ENCODE results near the gene PPARG.
"Not testable (repeated sequence)": the region's sequence is repeated elsewhere in the genome, so short reads cannot be mapped to it uniquely, and the experiment has no call there.

PPARG gene

GRCh38 chr3:12279591-12280326, 9.1 kb upstream of the PPARG start:
- no peak for DNase-seq (ENCODE audit: low spot score)

GRCh38 chr3:12280357-12280806, 8.5 kb upstream of the PPARG start:
- no peak for DNase-seq (ENCODE audit: low spot score)

- no peak for DNase-seq (ENCODE audit: low spot score)
These were observed 4.3 kb upstream of the PPARG start for GRCh38 chr3:12284591-12284990.

GRCh38 chr3:12285003-12285555, 3.8 kb upstream of the PPARG start:
- DNase-seq (ENCODE audit: low spot score) = no peak

GRCh38 chr3:12285779-12286178, 3.1 kb upstream of the PPARG start:
- not testable (repeated sequence) for DNase-seq (ENCODE audit: low spot score)

- DNase-seq (ENCODE audit: low spot score) = no peak
These were observed 2.4 kb upstream of the PPARG start for GRCh38 chr3:12286504-12286903.

GRCh38 chr3:12286927-12287726, 1.7 kb upstream of the PPARG start:
- no peak for DNase-seq (ENCODE audit: low spot score)

- no peak for DNase-seq (ENCODE audit: low spot score)
These were observed 1.1 kb upstream of the PPARG start for GRCh38 chr3:12287727-12288181.

GRCh38 chr3:12289524-12289923, 654 bp downstream of the PPARG start:
- DNase-seq (ENCODE audit: low spot score) = no peak

GRCh38 chr3:12292770-12293169, 3.9 kb downstream of the PPARG start:
- no peak for DNase-seq (ENCODE audit: low spot score)

GRCh38 chr3:12294885-12295580, 6.2 kb downstream of the PPARG start:
- DNase-seq (ENCODE audit: low spot score) = no peak

- no peak for DNase-seq (ENCODE audit: low spot score)
These were observed 7.6 kb downstream of the PPARG start for GRCh38 chr3:12296511-12296910.

- DNase-seq (ENCODE audit: low spot score) = no peak
These were observed 10.2 kb downstream of the PPARG start for GRCh38 chr3:12299026-12299425.

GRCh38 chr3:12300137-12300536, 11.3 kb downstream of the PPARG start:
- DNase-seq (ENCODE audit: low spot score) = no peak

GRCh38 chr3:12301031-12301430, 12.2 kb downstream of the PPARG start:
- no peak for DNase-seq (ENCODE audit: low spot score)

GRCh38 chr3:12301513-12301912, 12.6 kb downstream of the PPARG start:
- no peak for DNase-seq (ENCODE audit: low spot score)

GRCh38 chr3:12302564-12302963, 13.7 kb downstream of the PPARG start:
- DNase-seq (ENCODE audit: low spot score) = no peak

- DNase-seq (ENCODE audit: low spot score) = no peak
These were observed 14.7 kb downstream of the PPARG start for GRCh38 chr3:12303534-12303933.

GRCh38 chr3:12303993-12304392, 15.1 kb downstream of the PPARG start:
- DNase-seq (ENCODE audit: low spot score) = no peak

GRCh38 chr3:12307136-12307535, 18.3 kb downstream of the PPARG start:
- DNase-seq (ENCODE audit: low spot score) = no peak

- DNase-seq (ENCODE audit: low spot score) = no peak
These were observed 19.6 kb downstream of the PPARG start for GRCh38 chr3:12308517-12308916.

GRCh38 chr3:12309716-12310115, 20.8 kb downstream of the PPARG start:
- DNase-seq (ENCODE audit: low spot score) = no peak
